DND-41 (cell line): Measurements from ENCODE around the gene GRM3.
"Not testable (repeated sequence)": the region's sequence is repeated elsewhere in the genome, so short reads cannot be mapped to it uniquely, and the experiment has no call there.

Experiments
- ATAC-seq: fragments of 200-7000 bp; cut with Tn5 transposase; 3 replicates; pipeline ENCODE4 v1.9.1; 2021; ENCODE audit warnings: low read depth; ENCODE audit not compliant: insufficient read depth
- DNase-seq: peaks from one replicate; pipeline ENCODE4 v3.0.0-alpha.2; 2020
- H2AFZ ChIP-seq: 2 replicates; pipeline ENCODE4 v1.6.0; 2012; ENCODE audit warnings: low read depth, low read length
- H3K27ac ChIP-seq: 2 replicates; pipeline ENCODE4 v1.5.1; 2012; ENCODE audit warnings: low read length, inconsistent platforms
- H3K27me3 ChIP-seq: fragments of 200-600 bp; sonication (generic); 2 replicates; pipeline ENCODE4 v1.6.0; 2012; ENCODE audit warnings: low read length, mild to moderate bottlenecking, inconsistent platforms; ENCODE audit not compliant: insufficient read depth, poor library complexity
- H3K36me3 ChIP-seq: 2 replicates; pipeline ENCODE4 v1.5.1; 2012; ENCODE audit warnings: low read length, inconsistent platforms; ENCODE audit not compliant: insufficient read depth
- H3K4me1 ChIP-seq: 2 replicates; pipeline ENCODE4 v1.5.1; 2012; ENCODE audit warnings: mild to moderate bottlenecking, low read length; ENCODE audit not compliant: insufficient read depth
- H3K4me2 ChIP-seq: 2 replicates; pipeline ENCODE4 v1.6.0; 2012; ENCODE audit warnings: mild to moderate bottlenecking, moderate library complexity, low read length, inconsistent platforms; ENCODE audit not compliant: insufficient read depth
- H3K4me3 ChIP-seq, 2 experiments: fragments of 200-600 bp in 1 of 2; shearing (Covaris generic) in 1 of 2; 2 replicates each; pipeline ENCODE4 v1.5.1; 2012 to 2016; ENCODE audit warnings: inconsistent platforms in 2 of 2, low read length in 2 of 2, mild to moderate bottlenecking in 2 of 2, low read depth in 1 of 2, moderate library complexity in 1 of 2
- H3K79me2 ChIP-seq: 2 replicates; pipeline ENCODE4 v1.6.0; 2012; ENCODE audit warnings: low read length, inconsistent platforms; ENCODE audit not compliant: insufficient read depth
- H3K9ac ChIP-seq: 2 replicates; pipeline ENCODE4 v1.6.0; 2012; ENCODE audit warnings: low read depth, mild to moderate bottlenecking, inconsistent platforms, low read length, moderate library complexity
- H3K9me3 ChIP-seq: 2 replicates; pipeline ENCODE4 v1.5.1; 2012; ENCODE audit warnings: low read length, moderate library complexity, mild to moderate bottlenecking, inconsistent platforms; ENCODE audit not compliant: insufficient read depth, severe bottlenecking
- H4K20me1 ChIP-seq: 2 replicates; pipeline ENCODE4 v1.6.0; 2012; ENCODE audit warnings: low read length; ENCODE audit not compliant: insufficient read depth
- EZH2 ChIP-seq: IDR thresholded peaks from 3 replicates; pipeline ENCODE4 v1.6.1; 2012; ENCODE audit warnings: borderline replicate concordance, low read depth, mild to moderate bottlenecking, moderate library complexity, low read length, inconsistent platforms; ENCODE audit not compliant: severe bottlenecking
- TF ChIP-seq, protein P1 (sequence below): IDR thresholded peaks from 2 replicates; pipeline ENCODE4 v1.5.1; 2012; ENCODE audit warnings: borderline replicate concordance, low read length, moderate library complexity, mild to moderate bottlenecking; ENCODE audit not compliant: poor library complexity, severe bottlenecking; ENCODE audit errors: extremely low read depth

The GRM3 gene

DNA sequence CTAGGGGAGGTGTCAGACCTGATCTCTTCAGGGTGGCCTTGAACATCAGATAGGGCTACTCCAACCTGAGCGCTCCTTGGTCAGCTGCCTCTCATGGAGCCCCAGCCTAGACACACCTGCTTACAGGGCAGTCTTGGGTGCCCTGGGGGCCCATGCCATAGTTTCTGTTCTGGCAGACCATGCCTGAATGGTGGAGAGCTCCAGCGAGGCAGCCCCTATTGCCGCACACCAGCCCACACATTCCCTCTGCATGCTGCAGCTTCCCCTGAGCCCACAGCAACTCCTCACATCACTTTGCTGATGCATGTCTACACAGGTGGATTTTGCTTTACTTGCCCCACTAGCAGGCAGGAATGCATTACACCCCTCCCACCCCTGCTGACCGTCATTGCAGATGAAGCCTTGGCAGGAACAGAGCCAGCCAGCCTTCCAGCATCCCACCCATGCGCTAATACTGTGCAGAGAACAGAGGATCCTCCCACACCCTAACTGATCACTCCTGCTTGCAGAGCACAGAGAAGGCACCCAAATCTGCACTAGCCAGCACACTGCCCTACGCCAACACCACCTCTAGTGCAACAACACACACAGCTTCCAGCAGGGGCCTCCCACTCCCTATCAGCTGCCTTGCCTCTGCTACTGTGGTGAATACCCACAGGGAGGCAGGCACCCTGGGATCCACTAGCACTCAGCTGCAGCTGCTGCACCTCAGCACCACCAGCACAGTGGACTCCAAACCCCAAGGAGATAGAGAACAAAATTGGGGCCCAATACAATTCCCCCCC lies 43.0 kb upstream of the GRM3 start:
- ATAC-seq (no peak), DNase-seq (no peak)
- no peaks in the 10 kb centered on the region for H4K20me1 ChIP-seq

GRCh38 chr7:86615711-86616110 lies 28.0 kb upstream of the GRM3 start:
- H3K4me1 ChIP-seq, H3K27ac ChIP-seq, H3K27me3 ChIP-seq, H3K4me3 ChIP-seq, H3K9ac ChIP-seq, H3K9me3 ChIP-seq, H2AFZ ChIP-seq, H3K36me3 ChIP-seq, H4K20me1 ChIP-seq, H3K79me2 ChIP-seq, ATAC-seq, DNase-seq, H3K4me2 ChIP-seq: not testable (repeated sequence)

More for the DNA sequence above, 43.0 kb upstream of the GRM3 start:
- no peak overlapping the region for H3K9ac ChIP-seq
- H3K4me3 ChIP-seq, result no peak overlapping the region
- no peak overlapping the region for H3K4me2 ChIP-seq
- no peak for TF ChIP-seq EZH2
- TF ChIP-seq, protein P1, sequence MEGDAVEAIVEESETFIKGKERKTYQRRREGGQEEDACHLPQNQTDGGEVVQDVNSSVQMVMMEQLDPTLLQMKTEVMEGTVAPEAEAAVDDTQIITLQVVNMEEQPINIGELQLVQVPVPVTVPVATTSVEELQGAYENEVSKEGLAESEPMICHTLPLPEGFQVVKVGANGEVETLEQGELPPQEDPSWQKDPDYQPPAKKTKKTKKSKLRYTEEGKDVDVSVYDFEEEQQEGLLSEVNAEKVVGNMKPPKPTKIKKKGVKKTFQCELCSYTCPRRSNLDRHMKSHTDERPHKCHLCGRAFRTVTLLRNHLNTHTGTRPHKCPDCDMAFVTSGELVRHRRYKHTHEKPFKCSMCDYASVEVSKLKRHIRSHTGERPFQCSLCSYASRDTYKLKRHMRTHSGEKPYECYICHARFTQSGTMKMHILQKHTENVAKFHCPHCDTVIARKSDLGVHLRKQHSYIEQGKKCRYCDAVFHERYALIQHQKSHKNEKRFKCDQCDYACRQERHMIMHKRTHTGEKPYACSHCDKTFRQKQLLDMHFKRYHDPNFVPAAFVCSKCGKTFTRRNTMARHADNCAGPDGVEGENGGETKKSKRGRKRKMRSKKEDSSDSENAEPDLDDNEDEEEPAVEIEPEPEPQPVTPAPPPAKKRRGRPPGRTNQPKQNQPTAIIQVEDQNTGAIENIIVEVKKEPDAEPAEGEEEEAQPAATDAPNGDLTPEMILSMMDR, result no peak
- no peaks in the 10 kb centered on the region for H3K36me3 ChIP-seq
- peaks cover 3% of the 10 kb centered on the region for H3K9me3 ChIP-seq
- H3K27me3 ChIP-seq, result no peaks in the 10 kb centered on the region
- H3K27ac ChIP-seq, result no peak overlapping the region
- H3K4me1 ChIP-seq, result no peaks in the 10 kb centered on the region
- no peak overlapping the region for H2AFZ ChIP-seq
- H3K79me2 ChIP-seq, result no peaks in the 10 kb centered on the region

GRCh38 chr7:86644282-86645224 lies 844 bp downstream of the GRM3 start:
- ATAC-seq, result no peak
- Histone ChIP-seq H3K36me3 (no peaks in the 10 kb centered on the region), H3K9ac (no peak overlapping the region), H3K27ac (no peak overlapping the region), H3K4me3 (no peak overlapping the region), H3K4me2 (no peak overlapping the region), H3K4me1 (no peaks in the 10 kb centered on the region), H4K20me1 (no peaks in the 10 kb centered on the region), H3K79me2 (no peaks in the 10 kb centered on the region), H2AFZ (no peak overlapping the region), H3K27me3 (no peaks in the 10 kb centered on the region), H3K9me3 (no peaks in the 10 kb centered on the region)
- DNase-seq, result no peak
- TF ChIP-seq, protein P1, result no peak
- TF ChIP-seq EZH2, result no peak

GRCh38 chr7:86645225-86645608 lies 1.5 kb downstream of the GRM3 start:
- Histone ChIP-seq H3K4me2 (no peak overlapping the region), H3K27ac (no peak overlapping the region), H2AFZ (no peak overlapping the region), H4K20me1 (no peaks in the 10 kb centered on the region), H3K9ac (no peak overlapping the region), H3K79me2 (no peaks in the 10 kb centered on the region), H3K9me3 (no peaks in the 10 kb centered on the region), H3K36me3 (no peaks in the 10 kb centered on the region), H3K27me3 (no peaks in the 10 kb centered on the region), H3K4me3 (no peak overlapping the region), H3K4me1 (no peaks in the 10 kb centered on the region)
- ATAC-seq (no peak), DNase-seq (no peak)
- TF ChIP-seq EZH2, result no peak
- TF ChIP-seq, protein P1, result no peak
